A549 (cell line): ENCODE data around the gene IFIT1B.

Experiments
- EP300 ChIP-seq, 2 experiments: fragments of >200 bp; sonication (Bioruptor Twin); formaldehyde crosslinking; IDR thresholded peaks; 2 replicates in 1 of 2; 3 replicates in 1 of 2; pipeline ENCODE4 v1.6.1; 2016 to 2017
- FOSL2 ChIP-seq, 2 experiments: fragments of 450-650 bp in 1 of 2; fragments of >200 bp in 1 of 2; sonication (Bioruptor Twin) in 1 of 2; formaldehyde crosslinking; IDR thresholded peaks; 2 replicates each; pipeline versions ENCODE4 v1.5.0 to v1.6.1; 2016 to 2020; ENCODE audit warnings: mild to moderate bottlenecking in 1 of 2, moderate library complexity in 1 of 2
- HDAC2 ChIP-seq: fragments of 200-600 bp; sonication (generic); IDR thresholded peaks from 2 replicates; pipeline ENCODE4 v1.6.1; 2016
- HEYL ChIP-seq: fragments of 250-450 bp; sonication (Bioruptor Pico); IDR thresholded peaks from 2 replicates; pipeline ENCODE4 v1.8.0; 2021; ENCODE audit warnings: mild to moderate bottlenecking, moderate library complexity
- HOXB13 ChIP-seq: fragments of 250-450 bp; sonication (Bioruptor Pico); IDR thresholded peaks from 2 replicates; pipeline ENCODE4 v1.5.0; 2020; ENCODE audit warnings: low read depth, mild to moderate bottlenecking, moderate library complexity
- JUNB ChIP-seq: fragments of >200 bp; sonication (Bioruptor Twin); formaldehyde crosslinking; IDR thresholded peaks from 2 replicates; pipeline ENCODE4 v1.6.1; 2016
- NR3C1 ChIP-seq: fragments of >200 bp; sonication (Bioruptor Twin); formaldehyde crosslinking; IDR thresholded peaks from 3 replicates; pipeline ENCODE4 v1.6.1; 2017
- POLR2A ChIP-seq: IDR thresholded peaks from 2 replicates; pipeline ENCODE4 v1.6.1; 2012; ENCODE audit warnings: mild to moderate bottlenecking, low read length
- RAD21 ChIP-seq, 2 experiments: fragments of >200 bp in 1 of 2; sonication (Bioruptor Twin) in 1 of 2; formaldehyde crosslinking in 1 of 2; IDR thresholded peaks in 1 of 2; conservative IDR thresholded peaks in 1 of 2; 2 replicates in 1 of 2; 3 replicates in 1 of 2; pipeline ENCODE4 v1.6.1; 2012 to 2018; ENCODE audit warnings: inconsistent platforms in 1 of 2
- SMC3 ChIP-seq: fragments of >200 bp; sonication (Bioruptor Twin); formaldehyde crosslinking; IDR thresholded peaks from 3 replicates; pipeline ENCODE4 v1.6.1; 2018; ENCODE audit warnings: inconsistent platforms
- TF ChIP-seq, protein P1 (sequence below): fragments of >200 bp; sonication (Bioruptor Twin); formaldehyde crosslinking; IDR thresholded peaks from 3 replicates; pipeline ENCODE4 v1.5.1; 2016
- TF ChIP-seq, protein P2 (sequence below): IDR thresholded peaks from 2 replicates; pipeline ENCODE4 v1.6.1; 2012

DNA sequence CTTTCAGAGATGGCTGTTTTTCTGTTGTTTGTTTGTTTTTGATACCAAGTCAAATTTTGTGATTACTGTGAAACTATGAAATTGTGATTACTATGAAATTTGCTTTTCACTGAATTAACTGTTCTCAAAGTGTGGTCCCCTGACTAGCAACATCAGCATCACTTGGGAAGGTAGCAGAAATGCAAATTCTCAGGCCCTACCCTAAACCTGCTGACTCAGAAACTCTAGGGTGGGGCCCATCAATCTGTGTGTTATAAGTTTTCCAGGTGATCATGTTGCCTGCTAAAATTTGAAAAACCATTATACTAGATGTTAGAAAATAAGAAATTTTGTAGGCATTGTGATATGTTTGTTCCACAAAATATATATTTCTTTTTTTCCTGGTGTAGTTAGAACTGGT lies 1.2 kb downstream of the IFIT1B start:
- TF ChIP-seq, protein P1, sequence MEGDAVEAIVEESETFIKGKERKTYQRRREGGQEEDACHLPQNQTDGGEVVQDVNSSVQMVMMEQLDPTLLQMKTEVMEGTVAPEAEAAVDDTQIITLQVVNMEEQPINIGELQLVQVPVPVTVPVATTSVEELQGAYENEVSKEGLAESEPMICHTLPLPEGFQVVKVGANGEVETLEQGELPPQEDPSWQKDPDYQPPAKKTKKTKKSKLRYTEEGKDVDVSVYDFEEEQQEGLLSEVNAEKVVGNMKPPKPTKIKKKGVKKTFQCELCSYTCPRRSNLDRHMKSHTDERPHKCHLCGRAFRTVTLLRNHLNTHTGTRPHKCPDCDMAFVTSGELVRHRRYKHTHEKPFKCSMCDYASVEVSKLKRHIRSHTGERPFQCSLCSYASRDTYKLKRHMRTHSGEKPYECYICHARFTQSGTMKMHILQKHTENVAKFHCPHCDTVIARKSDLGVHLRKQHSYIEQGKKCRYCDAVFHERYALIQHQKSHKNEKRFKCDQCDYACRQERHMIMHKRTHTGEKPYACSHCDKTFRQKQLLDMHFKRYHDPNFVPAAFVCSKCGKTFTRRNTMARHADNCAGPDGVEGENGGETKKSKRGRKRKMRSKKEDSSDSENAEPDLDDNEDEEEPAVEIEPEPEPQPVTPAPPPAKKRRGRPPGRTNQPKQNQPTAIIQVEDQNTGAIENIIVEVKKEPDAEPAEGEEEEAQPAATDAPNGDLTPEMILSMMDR: no peak
- TF ChIP-seq NR3C1 (no peak), SMC3 (no peak), HEYL (CRISPR knock-in tag) (no peak), HDAC2 (no peak), RAD21 (conservative IDR thresholded peaks at IDR 0.05 in 1 of 2, IDR thresholded peaks at IDR 0.05 in 1 of 2) (no peak), HOXB13 (CRISPR knock-in tag) (no peak), POLR2A (no peak), FOSL2 (IDR thresholded peaks at IDR 0.05) (no peak), FOSL2 (CRISPR knock-in tag; IDR thresholded peaks at IDR 0.05) (no peak), EP300 (IDR thresholded peaks at IDR 0.05) (no peak), JUNB (no peak)
- TF ChIP-seq, protein P2, sequence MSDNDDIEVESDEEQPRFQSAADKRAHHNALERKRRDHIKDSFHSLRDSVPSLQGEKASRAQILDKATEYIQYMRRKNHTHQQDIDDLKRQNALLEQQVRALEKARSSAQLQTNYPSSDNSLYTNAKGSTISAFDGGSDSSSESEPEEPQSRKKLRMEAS: no peak
